Activated effector memory CD4-positive, alpha-beta T cell treated with Interleukin-2 at 50 U/mL for 16 hours (primary cell): ENCODE data around the gene FKRP.
"Not testable (repeated sequence)": the region's sequence is repeated elsewhere in the genome, so short reads cannot be mapped to it uniquely, and the experiment has no call there.

Source experiments
- DNase-seq: peaks from one replicate; pipeline ENCODE4 v3.0.0-alpha.2; 2020

FKRP gene

DNA sequence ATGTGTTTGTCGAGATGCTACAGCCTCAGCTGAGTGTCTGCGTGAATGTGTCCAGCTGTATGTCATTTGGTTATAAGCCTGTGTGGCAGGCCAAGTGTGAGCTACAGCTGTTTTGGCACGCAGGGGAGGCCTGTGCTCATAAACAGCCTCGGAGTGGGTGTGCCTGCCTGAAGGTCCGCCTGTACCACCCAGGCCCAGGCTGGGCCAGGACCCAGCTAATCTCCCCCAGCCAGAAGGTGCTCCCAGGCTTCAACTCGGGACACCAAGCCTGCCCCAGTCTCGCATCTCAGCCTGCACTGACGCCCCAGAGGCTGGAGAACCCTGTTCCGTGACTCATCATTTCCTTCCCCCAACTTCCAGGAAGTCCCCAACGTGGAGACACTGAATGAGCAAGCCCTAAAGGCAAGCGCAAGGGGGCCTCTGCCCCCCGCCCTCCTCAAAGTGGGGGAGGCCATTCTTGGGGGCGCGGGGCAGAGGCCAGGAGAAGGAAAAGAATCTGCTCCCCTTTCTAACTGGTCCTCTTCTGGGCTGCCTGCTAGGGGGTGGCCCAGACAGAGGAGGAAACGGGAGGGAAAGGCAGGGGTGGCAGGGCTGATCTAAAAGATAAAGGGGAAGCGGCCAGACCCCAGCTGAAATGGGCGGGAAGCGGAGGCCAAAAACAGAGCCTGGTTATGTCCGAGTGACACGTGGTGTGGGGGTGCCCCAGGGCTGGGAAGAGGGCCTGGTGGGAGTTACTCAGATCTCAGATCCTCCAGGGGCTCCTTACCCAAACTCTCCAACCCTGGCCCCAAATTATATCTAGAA is 40.6 kb downstream of the FKRP start:
- peak; percentile 73 for DNase-seq

DNA sequence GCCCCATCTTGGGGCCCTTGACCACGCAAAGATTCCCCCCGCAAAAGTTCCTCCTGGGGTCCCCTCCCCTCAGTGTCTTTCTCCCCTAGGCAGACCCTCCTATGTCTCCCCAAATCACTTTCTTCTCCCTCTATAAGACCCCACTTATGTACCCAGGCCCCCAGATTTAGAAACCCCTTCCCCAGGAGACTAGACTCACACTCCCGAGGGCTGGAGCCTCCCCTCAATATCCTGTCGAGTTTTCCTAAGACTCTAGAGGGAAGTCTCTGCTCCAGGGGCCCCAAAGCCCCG is 41.1 kb downstream of the FKRP start:
- no peak for DNase-seq

DNA sequence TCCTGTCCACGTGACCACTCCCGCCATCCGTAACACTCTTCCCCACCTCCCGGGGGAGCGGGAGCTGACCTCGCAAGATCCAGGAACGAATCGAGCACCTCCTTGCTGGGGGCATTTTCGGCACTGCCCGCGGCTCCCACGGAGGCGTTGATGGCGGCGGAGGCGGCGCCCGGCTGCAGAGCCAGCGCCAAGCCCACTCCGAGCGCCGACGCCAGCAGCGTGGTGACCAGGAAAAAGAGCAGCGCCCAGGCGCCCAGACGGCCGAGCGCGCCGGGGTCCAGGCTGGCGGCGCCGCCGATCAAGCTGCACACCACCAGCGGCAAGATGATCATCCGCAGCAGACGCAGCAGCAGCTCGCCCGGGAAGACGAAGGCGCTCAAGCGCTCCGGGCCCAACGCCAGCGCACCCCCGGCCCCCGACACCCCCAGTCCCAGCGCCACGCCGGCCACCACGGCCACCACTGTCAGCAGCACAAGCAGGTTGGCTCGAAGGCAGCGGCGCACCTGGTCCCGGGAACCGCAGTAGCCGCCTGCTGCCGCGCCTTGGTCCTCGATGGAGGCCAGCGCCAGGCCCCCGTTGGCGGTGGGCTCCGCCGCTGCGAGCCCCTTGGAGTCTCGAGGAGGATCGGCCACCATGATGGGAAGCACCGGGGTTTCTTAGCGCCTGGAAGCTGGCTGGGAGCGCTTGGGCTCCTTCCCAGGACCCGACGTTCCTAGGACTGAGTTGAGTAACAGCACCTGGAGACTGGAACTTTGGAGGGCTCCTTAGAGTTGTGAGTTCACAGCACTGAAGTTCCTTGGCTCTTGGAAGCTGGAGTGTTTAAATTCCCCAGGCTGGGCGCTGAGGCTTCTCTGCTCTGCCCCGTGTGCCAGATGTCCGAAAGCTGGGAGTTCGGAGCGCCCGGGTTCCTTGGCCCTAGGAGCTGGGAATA is 41.7 kb downstream of the FKRP start:
- DNase-seq, result peak; percentile 18

DNA sequence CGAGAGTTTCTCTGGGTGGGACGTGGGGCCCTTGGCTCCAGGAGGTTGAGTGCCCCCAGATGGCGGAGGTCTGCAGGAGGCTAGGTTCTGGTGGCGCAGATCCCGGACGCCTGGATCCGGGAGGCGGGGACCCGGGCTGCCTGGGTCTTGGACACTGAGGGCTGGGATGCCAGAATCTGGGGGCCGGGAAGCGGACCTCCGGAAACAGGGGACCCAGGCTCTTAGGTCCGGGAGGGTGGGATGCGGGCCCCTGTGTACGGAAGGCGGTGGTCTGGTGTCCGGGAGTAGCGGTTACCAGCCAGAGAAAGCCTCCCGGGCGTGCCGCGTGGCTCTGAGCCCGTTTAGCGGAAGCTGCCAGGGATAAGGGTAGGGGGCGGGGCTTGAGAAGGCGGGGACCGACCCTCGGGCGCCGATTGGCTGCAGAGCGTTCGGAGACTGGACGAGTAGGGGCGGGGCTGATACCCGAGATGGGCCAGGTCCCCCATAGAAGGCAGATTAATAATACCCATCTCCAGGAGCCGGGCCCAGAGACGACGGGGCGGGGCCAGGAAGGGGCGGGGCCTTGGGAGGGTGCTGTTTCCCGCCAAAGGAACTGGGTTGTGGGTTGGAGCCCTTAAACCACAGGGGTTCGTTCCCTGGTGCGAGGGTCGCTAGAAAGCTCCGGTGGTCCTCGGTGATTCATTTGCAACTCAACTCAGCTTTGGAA is 42.6 kb downstream of the FKRP start, which contains the start of gene SLC1A5:
SLC1A5 (minus strand) TSS at position 333 of the 706 bp plus-strand sequence. CDS start 629 bp downstream, outside the sequence.
- DNase-seq, result peak; percentile 96

DNA sequence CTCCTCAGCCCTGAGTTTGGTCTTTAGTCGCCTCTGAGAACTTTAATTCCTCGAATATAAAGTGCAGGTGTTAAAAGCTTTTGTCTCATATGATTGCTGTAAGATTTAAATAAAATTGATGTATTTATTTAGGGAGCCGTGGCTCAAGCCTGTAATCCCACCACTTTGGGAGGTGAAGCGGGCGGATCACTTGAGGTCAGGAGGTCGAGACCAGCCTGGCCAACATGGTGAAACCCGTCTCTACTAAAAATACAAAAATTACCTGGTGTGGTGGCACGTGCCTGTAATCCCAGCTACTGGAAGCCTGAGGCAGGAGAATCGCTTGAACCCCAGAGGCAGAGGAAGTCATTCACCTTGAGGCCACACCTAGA is 43.1 kb downstream of the FKRP start:
- no peak for DNase-seq

DNA sequence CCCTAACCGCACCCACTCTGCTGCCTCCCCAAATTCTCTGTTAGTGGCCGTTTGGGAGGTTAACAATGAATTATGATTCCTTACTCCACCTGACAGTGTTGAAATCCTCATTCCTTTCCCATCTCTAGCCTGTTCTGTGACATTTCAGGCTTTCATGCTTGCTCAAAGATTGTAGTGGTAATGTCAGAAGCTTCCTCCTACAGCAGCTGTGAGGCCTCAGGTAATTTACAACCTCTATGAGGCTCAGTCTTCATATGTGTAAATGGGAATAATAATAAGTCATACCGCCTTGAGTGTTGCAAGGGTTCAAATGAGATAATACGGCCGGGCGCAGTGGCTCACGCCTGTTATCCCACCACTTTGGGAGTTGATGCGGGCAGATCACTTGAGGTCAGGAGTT is 43.5 kb downstream of the FKRP start:
- DNase-seq, result no peak

DNA sequence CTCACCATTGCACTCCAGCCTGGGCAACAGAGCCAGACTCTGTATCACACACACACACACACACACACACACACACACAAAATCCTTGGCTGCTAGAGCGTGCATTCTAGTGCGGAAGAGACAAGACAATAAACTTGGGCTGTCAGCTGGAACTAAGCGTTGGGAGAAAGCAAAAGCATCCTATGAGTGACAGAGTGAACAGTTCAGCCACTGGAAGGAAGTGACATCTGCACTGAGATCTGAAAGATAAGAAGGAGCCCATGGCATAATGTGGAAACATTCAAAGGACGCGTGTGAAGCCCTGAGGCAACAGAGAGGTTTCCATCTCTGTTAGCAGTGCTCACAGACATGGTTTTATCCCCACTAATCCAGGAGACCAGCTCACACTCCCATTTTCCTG is 46.1 kb downstream of the FKRP start:
- DNase-seq, result no peak

DNA sequence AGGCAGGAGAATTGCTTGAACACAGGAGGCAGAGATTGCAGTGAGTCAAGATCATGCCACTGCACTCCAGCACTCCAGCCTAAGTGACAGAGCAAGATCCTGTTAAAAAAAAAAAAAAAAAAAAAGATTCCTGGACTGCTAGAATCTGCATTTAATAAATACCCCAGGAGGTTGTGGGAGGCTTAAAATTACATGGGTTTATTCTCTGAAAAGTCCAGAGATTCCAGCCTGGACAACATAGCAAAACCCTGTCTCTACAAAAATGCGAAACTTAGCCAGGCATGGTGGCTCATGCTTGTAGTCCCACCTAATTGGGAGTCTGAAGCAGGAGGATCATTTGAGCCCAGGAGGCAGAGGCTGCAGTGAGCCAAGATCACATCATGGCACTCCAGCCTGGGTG is 52.0 kb downstream of the FKRP start:
- DNase-seq, result no peak

DNA sequence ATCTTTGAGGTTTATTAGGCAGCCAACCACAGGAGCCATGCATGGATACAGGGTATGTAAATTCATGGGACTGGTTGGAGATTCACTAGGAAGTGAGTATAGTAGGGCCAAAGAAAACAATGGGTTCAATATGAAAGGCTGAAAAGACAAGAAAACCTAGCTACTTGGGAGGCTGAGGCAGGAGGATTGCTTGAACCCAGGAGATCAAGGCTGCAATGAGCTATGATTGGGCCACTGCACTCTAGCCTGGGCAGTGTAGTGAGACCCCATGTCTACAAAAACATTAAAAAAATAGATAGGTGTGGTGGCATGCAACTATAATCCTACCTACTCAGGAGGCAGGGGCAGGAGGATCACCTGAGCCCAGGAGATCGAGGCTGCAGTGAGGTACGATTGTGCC is 52.9 kb downstream of the FKRP start:
- DNase-seq, result no peak

DNA sequence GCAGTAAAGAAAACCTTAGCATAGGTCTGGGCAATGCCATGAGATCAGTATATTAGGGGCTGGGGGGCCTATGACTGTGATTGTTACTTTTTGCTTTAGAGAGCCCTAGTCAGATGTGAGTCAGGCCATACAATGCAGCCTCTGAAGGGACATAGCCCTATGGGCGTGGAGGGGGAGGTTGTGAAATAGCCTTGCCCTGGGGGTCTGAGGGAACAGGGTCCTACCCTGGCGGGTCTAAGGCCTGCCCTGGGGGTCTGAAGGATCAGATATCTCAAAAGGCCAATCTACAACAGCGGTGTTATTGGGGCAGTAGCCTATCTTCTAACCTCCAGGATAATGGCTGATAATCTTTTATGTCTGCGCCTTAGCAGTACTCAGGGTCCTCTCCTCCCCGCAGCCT is 56.3 kb downstream of the FKRP start:
- DNase-seq, result no peak

DNA sequence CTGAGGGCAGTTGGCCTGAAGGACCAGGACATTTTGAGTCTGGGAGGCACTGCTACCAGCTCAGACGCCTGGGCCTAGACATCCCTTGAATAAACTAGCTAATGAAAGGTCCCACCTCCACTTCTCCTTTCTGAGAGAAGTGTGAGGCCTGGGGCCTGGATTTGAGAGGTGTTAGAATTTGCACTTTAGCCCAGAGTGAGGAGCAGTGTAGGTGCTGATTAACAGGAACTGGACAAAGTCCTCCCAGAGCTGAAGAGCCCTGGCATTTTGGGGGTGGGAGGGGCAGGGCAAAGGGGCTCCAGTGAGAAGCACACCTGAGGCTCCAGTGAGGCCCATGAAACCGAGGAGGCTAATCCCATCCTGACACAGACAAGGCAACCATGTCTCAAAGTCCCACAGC is 57.7 kb downstream of the FKRP start:
- no peak for DNase-seq

DNA sequence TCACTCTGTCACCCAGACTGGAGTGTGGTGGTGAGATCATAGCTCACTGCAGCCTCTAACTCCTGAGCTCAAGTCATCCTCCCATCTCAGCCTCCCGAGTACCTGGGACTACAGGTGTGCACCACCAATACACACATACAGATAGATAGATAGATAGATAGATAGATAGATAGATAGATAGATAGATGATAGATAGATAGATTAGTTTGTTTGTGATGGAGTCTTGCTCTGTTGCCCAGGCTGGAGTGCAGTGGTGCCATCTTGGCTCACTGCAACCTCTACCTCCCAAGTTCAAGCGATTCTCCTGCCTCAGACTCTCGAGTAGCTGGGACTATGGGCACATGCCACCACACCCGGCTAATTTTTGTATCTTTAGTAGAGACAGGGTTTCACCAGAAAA is 58.6 kb downstream of the FKRP start:
- not testable (repeated sequence) for DNase-seq

DNA sequence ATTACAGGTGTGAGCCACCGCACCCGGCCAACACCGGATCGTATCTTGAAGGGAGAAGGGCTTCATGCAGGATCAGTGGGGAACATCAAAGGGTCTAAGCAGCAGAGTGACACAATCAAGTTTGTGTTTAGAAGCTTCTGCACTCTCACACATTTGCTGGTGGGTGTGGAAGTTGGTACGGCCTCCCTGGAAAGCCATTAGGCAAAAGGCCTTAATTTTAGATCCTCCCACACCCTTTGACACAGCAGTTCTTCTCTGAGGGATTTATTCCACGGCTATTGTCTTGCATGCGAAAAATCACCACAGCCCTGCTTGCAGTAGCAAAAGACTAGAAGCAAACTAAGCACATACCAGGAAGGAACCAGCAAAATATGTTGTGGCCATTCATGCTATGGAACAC is 60.8 kb downstream of the FKRP start:
- DNase-seq, result no peak
